Gastroesophageal sphincter (tissue), 3 donors: Measurements from ENCODE around the gene TAF9B.

Experiments
- CTCF ChIP-seq, 4 experiments: fragments of 200-600 bp in 2 of 4; fragments of 450-650 bp in 2 of 4; sonication (generic) in 1 of 4; IDR thresholded peaks; one replicate each; pipeline ENCODE4 v1.5.1; 2017 to 2019; ENCODE audit warnings: antibody characterized with exemption in 4 of 4, mild to moderate bottlenecking in 2 of 4, moderate library complexity in 2 of 4
- EP300 ChIP-seq: sonication (generic); formaldehyde crosslinking; IDR thresholded peaks from one replicate; pipeline ENCODE4 v1.6.1; 2017; ENCODE audit warnings: antibody characterized with exemption, mild to moderate bottlenecking
- POLR2A ChIP-seq, 2 donors: fragments of 450-650 bp; IDR thresholded peaks; one replicate each; pipeline ENCODE4 v1.6.1; 2017; ENCODE audit warnings: antibody characterized with exemption in 2 of 2, mild to moderate bottlenecking in 2 of 2, moderate library complexity in 1 of 2
- POLR2AphosphoS5 ChIP-seq: sonication (generic); formaldehyde crosslinking; IDR thresholded peaks from one replicate; pipeline ENCODE4 v1.6.1; 2017; ENCODE audit warnings: antibody characterized with exemption

DNA sequence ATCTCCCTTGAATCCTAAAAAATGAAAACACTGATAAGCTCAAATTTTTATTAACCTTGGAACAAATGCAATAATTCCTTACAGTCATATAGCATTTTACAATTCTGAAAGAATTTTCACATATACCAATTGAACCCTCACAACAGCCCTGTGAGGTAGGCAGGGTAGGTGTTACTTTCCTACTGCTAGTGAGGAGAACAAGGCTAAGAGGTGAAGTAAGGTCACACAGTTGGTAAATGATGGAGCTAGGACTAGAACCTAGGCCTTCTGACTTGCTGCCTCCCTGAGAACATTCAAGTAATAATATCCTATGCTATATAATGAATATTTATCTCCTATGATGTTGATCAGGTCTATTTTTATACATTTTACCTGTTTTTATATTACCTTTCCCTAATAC, 9.7 kb downstream of the TAF9B start:
- no peak for TF ChIP-seq CTCF (IDR thresholded peaks at IDR 0.05)
- TF ChIP-seq POLR2AphosphoS5: no peak
- no peak for TF ChIP-seq POLR2A (IDR thresholded peaks at IDR 0.05)
- TF ChIP-seq EP300: no peak
